Panc1 (cell line): Measurements from ENCODE around the gene AGAP1. TPM values are rescaled to one million over a fixed set of nuclear protein-coding genes. Genes with fewer than 3 reads are reported as not detected.

Experiments used
- ATAC-seq: fragments of 200-7000 bp; cut with Tn5 transposase; 2 replicates; pipeline ENCODE4 v1.9.1; 2020; ENCODE audit warnings: mild to moderate bottlenecking, moderate library complexity
- BruUV-seq: library from RNA; stranded (reverse); fragments of 400-500 nt; replicated peaks from 2 replicates; lab custom pipeline; 2021; lab: Mats Ljungman, UMichigan
- CTCF ChIA-PET: fragments of 300-600 bp; sonication (Branson Sonifier 250); formaldehyde crosslinking; loops from one replicate; lab custom pipeline; 2022; ENCODE audit warnings: antibody characterized with exemption; lab: Charles Lee
- POLR2A ChIA-PET: fragments of 300-600 bp; sonication (Branson Sonifier 250); formaldehyde crosslinking; loops from one replicate; lab custom pipeline; 2022; ENCODE audit warnings: antibody characterized with exemption; lab: Charles Lee
- DNase-seq: peaks from one replicate; pipeline ENCODE4 v3.0.0-alpha.2; 2010; ENCODE audit warnings: low read depth, low spot score
- H3K27ac ChIP-seq: 2 replicates; pipeline ENCODE4 v1.5.1; 2011; ENCODE audit warnings: mild to moderate bottlenecking, low read length, inconsistent platforms
- H3K27me3 ChIP-seq: fragments of 200-500 bp; sonication (Bioruptor generic); 2 replicates; pipeline ENCODE4 v1.6.0; 2014; ENCODE audit warnings: low read length, inconsistent platforms; ENCODE audit not compliant: control insufficient read depth, insufficient read depth
- H3K36me3 ChIP-seq: fragments of 200-500 bp; sonication (Bioruptor generic); 2 replicates; pipeline ENCODE4 v1.5.1; 2014; ENCODE audit warnings: inconsistent platforms, mild to moderate bottlenecking, low read length, moderate library complexity; ENCODE audit not compliant: control insufficient read depth, insufficient read depth
- H3K4me1 ChIP-seq: 2 replicates; pipeline ENCODE4 v1.5.1; 2011; ENCODE audit warnings: inconsistent platforms, mild to moderate bottlenecking, low read length, moderate library complexity; ENCODE audit not compliant: control insufficient read depth, insufficient read depth
- H3K4me3 ChIP-seq, 2 experiments: 2 replicates each; pipeline ENCODE4 v1.5.1; 2011 to 2012; ENCODE audit warnings: low read depth in 2 of 2, low read length in 2 of 2, mild to moderate bottlenecking in 2 of 2, inconsistent platforms in 1 of 2, moderate library complexity in 1 of 2
- H3K9me3 ChIP-seq: fragments of 200-500 bp; sonication (Bioruptor generic); 2 replicates; pipeline ENCODE4 v1.5.1; 2014; ENCODE audit warnings: low read depth, mild to moderate bottlenecking, inconsistent platforms, low read length, moderate library complexity; ENCODE audit not compliant: control insufficient read depth, insufficient read depth
- CTCF ChIP-seq: fragments of 450-650 bp; IDR thresholded peaks from 2 replicates; pipeline ENCODE4 v1.5.1; 2017; ENCODE audit warnings: mild to moderate bottlenecking
- POLR2AphosphoS5 ChIP-seq: IDR thresholded peaks from 2 replicates; pipeline ENCODE4 v1.6.1; 2012; ENCODE audit warnings: mild to moderate bottlenecking, low read depth, low read length, moderate library complexity
- REST ChIP-seq, 2 experiments: IDR thresholded peaks; 2 replicates each; pipeline ENCODE4 v1.6.1; 2011 to 2012; ENCODE audit warnings: low read depth in 2 of 2, control low read depth in 1 of 2, low read length in 1 of 2, mild to moderate bottlenecking in 1 of 2, moderate library complexity in 1 of 2; ENCODE audit not compliant: insufficient read depth in 1 of 2
- SIN3A ChIP-seq: IDR thresholded peaks from 2 replicates; pipeline ENCODE4 v1.6.1; 2012; ENCODE audit warnings: low read depth, mild to moderate bottlenecking, low read length, moderate library complexity, borderline replicate concordance; ENCODE audit not compliant: insufficient read depth
- TCF7L2 ChIP-seq: IDR thresholded peaks from 2 replicates; pipeline ENCODE4 v1.6.1; 2011; ENCODE audit warnings: mild to moderate bottlenecking, low read depth, low read length, inconsistent platforms
- in situ Hi-C: cut with HindIII; loops from 2 replicates; pipeline ENCODE4 v1.10.0; 2016; ENCODE audit warnings: low sequenced_read_pairs, low pct_unique_long_range_greater_than_20kb
- intact Hi-C: fragments of 100-400 bp; cut with micrococcal nuclease; formaldehyde crosslinking; loops from one replicate; pipeline ENCODE4 v1.10.0; 2022; ENCODE audit not compliant: unreplicated experiment
- total RNA-seq: library from RNA; stranded (reverse); gene quantifications from one replicate; pipeline ENCODE4 v1.2.1, GENCODE V29; 2021; ENCODE audit not compliant: unreplicated experiment

Gene AGAP1
- total RNA-seq, 1 experiment from 2014 or later: 38.9 TPM

- CTCF ChIA-PET: interaction anchor here (0.6 kb wide), 1 partner anchor 34 kb away, joined by 4 read pairs; no protein-coding TSS in a partner anchor
These were observed 360.4 kb downstream of the AGAP1 start for GRCh38 chr2:235854276-235854675.

GRCh38 chr2:235855011-235855410, 361.2 kb downstream of the AGAP1 start:
- DNase-seq: no peak
- no peak for ATAC-seq
- intact Hi-C loops (no loop called here), in situ Hi-C loops (no loop called here)
- no TSS peak for BruUV-seq
- ChIA-PET POLR2A (no interaction called here), CTCF (no interaction called here)
- TF ChIP-seq CTCF (no peak), SIN3A (no peak), REST (IDR thresholded peaks at IDR 0.05; ENCODE audit: insufficient read depth in 1 of 2, low read depth in 2 of 2, low read length in 1 of 2) (no peak), TCF7L2 (no peak), POLR2AphosphoS5 (no peak)
- no peaks in the 10 kb centered on the region for H3K4me1 ChIP-seq
- H3K27ac ChIP-seq: no peak overlapping the region
- no peaks in the 10 kb centered on the region for H3K9me3 ChIP-seq
- H3K4me3 ChIP-seq: no peak overlapping the region
- no peaks in the 10 kb centered on the region for H3K36me3 ChIP-seq
- H3K27me3 ChIP-seq: no peaks in the 10 kb centered on the region

More at GRCh38 chr2:235854276-235854675, 360.4 kb downstream of the AGAP1 start:
- Histone ChIP-seq H3K27ac (no peak overlapping the region), H3K36me3 (no peaks in the 10 kb centered on the region), H3K9me3 (no peaks in the 10 kb centered on the region), H3K4me3 (no peak overlapping the region), H3K4me1 (no peaks in the 10 kb centered on the region), H3K27me3 (no peaks in the 10 kb centered on the region)
- ATAC-seq (no peak), DNase-seq (no peak)
- POLR2A ChIA-PET: no interaction called here
- TF ChIP-seq TCF7L2: no peak
- TF ChIP-seq CTCF: no peak
- no peak for TF ChIP-seq REST (IDR thresholded peaks at IDR 0.05; ENCODE audit: insufficient read depth in 1 of 2, low read depth in 2 of 2, low read length in 1 of 2)
- no peak for TF ChIP-seq POLR2AphosphoS5
- TF ChIP-seq SIN3A: no peak
- no TSS peak for BruUV-seq
- in situ Hi-C loops (no loop called here), intact Hi-C loops (no loop called here)
